ENCODE measurements around the gene TMEM178B.
"Not testable (repeated sequence)": the region's sequence is repeated elsewhere in the genome, so short reads cannot be mapped to it uniquely, and the experiment has no call there.

TMEM178B gene

GRCh38 chr7:141043616-141044015, 30.2 kb upstream of the TMEM178B start:
- no peaks in the 10 kb centered on the region for H3K36me3 ChIP-seq (ENCODE audit: insufficient read depth, low read length)
- H3K9ac ChIP-seq (ENCODE audit: insufficient read length) = no peak overlapping the region
- peak overlapping the region; percentile 68 for H3K27ac ChIP-seq
- no peak for DNase-seq (ENCODE audit: low read depth, low spot score)
- H3K9me3 ChIP-seq (ENCODE audit: low read depth, low read length) = no peaks in the 10 kb centered on the region; the same call in 1 of the 2 replicates
- no peak overlapping the region for H3K4me3 ChIP-seq
- no peak for TF ChIP-seq EZH2 (IDR thresholded peaks at IDR 0.05)
- TF ChIP-seq FOXP2 (optimal IDR thresholded peaks at IDR 0.05; ENCODE audit: control extremely low read depth, extremely low read length, insufficient read depth) = no peak
- TF ChIP-seq POLR2AphosphoS5 (IDR thresholded peaks at IDR 0.05; ENCODE audit: borderline replicate concordance, low read depth, low read length) = no peak

GRCh38 chr7:141045126-141045841, 28.6 kb upstream of the TMEM178B start:
- Histone ChIP-seq H3K4me3 (no peak overlapping the region), H3K27ac (no peak overlapping the region), H3K36me3 (ENCODE audit: insufficient read depth, low read length) (no peaks in the 10 kb centered on the region), H3K9ac (ENCODE audit: insufficient read length) (no peak overlapping the region), H3K9me3 (ENCODE audit: low read depth, low read length) (no peaks in the 10 kb centered on the region; the same call in 1 of the 2 replicates)
- TF ChIP-seq FOXP2 (optimal IDR thresholded peaks at IDR 0.05; ENCODE audit: control extremely low read depth, extremely low read length, insufficient read depth) (no peak), POLR2AphosphoS5 (IDR thresholded peaks at IDR 0.05; ENCODE audit: borderline replicate concordance, low read depth, low read length) (no peak), EZH2 (IDR thresholded peaks at IDR 0.05) (no peak)
- DNase-seq (ENCODE audit: low read depth, low spot score) = no peak

- Histone ChIP-seq H3K9me3 (ENCODE audit: low read depth, low read length) (no peaks in the 10 kb centered on the region; the same call in 1 of the 2 replicates), H3K9ac (ENCODE audit: insufficient read length) (no peak overlapping the region)
- no peak for DNase-seq (ENCODE audit: low read depth, low spot score)
Observed at GRCh38 chr7:141045842-141046620, 27.8 kb upstream of the TMEM178B start.

GRCh38 chr7:141053626-141054025, 20.2 kb upstream of the TMEM178B start:
- peak overlapping the region; percentile 52 for H3K4me3 ChIP-seq
- no peaks in the 10 kb centered on the region for H3K9me3 ChIP-seq (ENCODE audit: low read depth, low read length)
- no peaks in the 10 kb centered on the region for H3K36me3 ChIP-seq (ENCODE audit: insufficient read depth, low read length)
- peak overlapping the region; percentile 55; the same call in 1 of the 2 replicates for H3K27ac ChIP-seq
- H3K9ac ChIP-seq (ENCODE audit: insufficient read length) = peak overlapping the region; percentile 3
- TF ChIP-seq EZH2 (IDR thresholded peaks at IDR 0.05) (no peak), POLR2AphosphoS5 (IDR thresholded peaks at IDR 0.05; ENCODE audit: borderline replicate concordance, low read depth, low read length) (peak; percentile 45; the same call in 1 of the 2 replicates), FOXP2 (optimal IDR thresholded peaks at IDR 0.05; ENCODE audit: control extremely low read depth, extremely low read length, insufficient read depth) (peak; percentile 9)
- no peak for DNase-seq (ENCODE audit: low read depth, low spot score)

More at GRCh38 chr7:141045842-141046620, 27.8 kb upstream of the TMEM178B start:
- no peak overlapping the region for H3K4me3 ChIP-seq
- no peak overlapping the region for H3K27ac ChIP-seq
- TF ChIP-seq EZH2 (IDR thresholded peaks at IDR 0.05) (no peak), POLR2AphosphoS5 (IDR thresholded peaks at IDR 0.05; ENCODE audit: borderline replicate concordance, low read depth, low read length) (no peak), FOXP2 (optimal IDR thresholded peaks at IDR 0.05; ENCODE audit: control extremely low read depth, extremely low read length, insufficient read depth) (no peak)
- H3K36me3 ChIP-seq (ENCODE audit: insufficient read depth, low read length) = no peaks in the 10 kb centered on the region

GRCh38 chr7:141055146-141055545, 18.7 kb upstream of the TMEM178B start:
- Histone ChIP-seq H3K27ac (no peak overlapping the region), H3K4me3 (no peak overlapping the region), H3K9me3 (ENCODE audit: low read depth, low read length) (no peaks in the 10 kb centered on the region), H3K9ac (ENCODE audit: insufficient read length) (no peak overlapping the region), H3K36me3 (ENCODE audit: insufficient read depth, low read length) (no peaks in the 10 kb centered on the region)
- DNase-seq (ENCODE audit: low read depth, low spot score) = no peak
- TF ChIP-seq FOXP2 (optimal IDR thresholded peaks at IDR 0.05; ENCODE audit: control extremely low read depth, extremely low read length, insufficient read depth) (no peak), EZH2 (IDR thresholded peaks at IDR 0.05) (no peak), POLR2AphosphoS5 (IDR thresholded peaks at IDR 0.05; ENCODE audit: borderline replicate concordance, low read depth, low read length) (no peak)

- H3K9ac ChIP-seq (ENCODE audit: insufficient read length) = no peak overlapping the region
- H3K4me3 ChIP-seq = no peak overlapping the region
- no peaks in the 10 kb centered on the region for H3K36me3 ChIP-seq (ENCODE audit: insufficient read depth, low read length)
- H3K27ac ChIP-seq = no peak overlapping the region
- DNase-seq (ENCODE audit: low read depth, low spot score) = no peak
- no peaks in the 10 kb centered on the region for H3K9me3 ChIP-seq (ENCODE audit: low read depth, low read length)
- TF ChIP-seq POLR2AphosphoS5 (IDR thresholded peaks at IDR 0.05; ENCODE audit: borderline replicate concordance, low read depth, low read length) (no peak), FOXP2 (optimal IDR thresholded peaks at IDR 0.05; ENCODE audit: control extremely low read depth, extremely low read length, insufficient read depth) (no peak), EZH2 (IDR thresholded peaks at IDR 0.05) (no peak)
Observed at GRCh38 chr7:141057788-141058187, 16.1 kb upstream of the TMEM178B start.

GRCh38 chr7:141067856-141068255, 6.0 kb upstream of the TMEM178B start:
- H3K27ac ChIP-seq; H3K36me3 ChIP-seq (ENCODE audit: insufficient read depth, low read length); DNase-seq (ENCODE audit: low read depth, low spot score); H3K9me3 ChIP-seq (ENCODE audit: low read depth, low read length); H3K9ac ChIP-seq (ENCODE audit: insufficient read length); H3K4me3 ChIP-seq: not testable (repeated sequence)

- DNase-seq (ENCODE audit: low read depth, low spot score) = no peak
- Histone ChIP-seq H3K27ac (no peak overlapping the region), H3K9ac (ENCODE audit: insufficient read length) (peak overlapping the region; percentile 74), H3K36me3 (ENCODE audit: insufficient read depth, low read length) (no peaks in the 10 kb centered on the region), H3K9me3 (ENCODE audit: low read depth, low read length) (no peaks in the 10 kb centered on the region), H3K4me3 (peak overlapping the region; percentile 76)
- no peak for TF ChIP-seq EZH2 (IDR thresholded peaks at IDR 0.05)
- no peak for TF ChIP-seq FOXP2 (optimal IDR thresholded peaks at IDR 0.05; ENCODE audit: control extremely low read depth, extremely low read length, insufficient read depth)
- no peak; the same call in 1 of the 2 replicates for TF ChIP-seq POLR2AphosphoS5 (IDR thresholded peaks at IDR 0.05; ENCODE audit: borderline replicate concordance, low read depth, low read length)
Observed at GRCh38 chr7:141071260-141071854, 2.5 kb upstream of the TMEM178B start.
